ENCODE measurements around the gene NUDT17. TPM values are rescaled to one million over a fixed set of nuclear protein-coding genes. Genes with fewer than 3 reads are reported as not detected.

Gene NUDT17
- polyA plus RNA-seq, 1 donor, result 11.6 TPM

- DNase-seq, result peak; percentile 93
Observed at GRCh38 chr1:145891587-145892485, 46.4 kb downstream of the NUDT17 start.

- no peak for DNase-seq
Observed at GRCh38 chr1:145892486-145893087, 47.2 kb downstream of the NUDT17 start.

GRCh38 chr1:145893306-145894055, 48.1 kb downstream of the NUDT17 start:
- no peak for DNase-seq

- no peak for DNase-seq
Observed at GRCh38 chr1:145895471-145895870, 50.0 kb downstream of the NUDT17 start.

GRCh38 chr1:145897969-145898368, 52.5 kb downstream of the NUDT17 start:
- no peak for DNase-seq

Other genes starting within 250 kb of the NUDT17 start
- gene GPR89A, start 237.6 kb upstream of the NUDT17 start, polyA plus RNA-seq (ENCODE audit: insufficient read length), result 14.0 TPM
- 1.1 TPM for gene PDZK1, start 138.3 kb upstream of the NUDT17 start, polyA plus RNA-seq (ENCODE audit: insufficient read length)
- 1.1 TPM for gene CD160, start 126.1 kb upstream of the NUDT17 start, polyA plus RNA-seq (ENCODE audit: insufficient read length)
- gene RNF115, start 21.5 kb upstream of the NUDT17 start, polyA plus RNA-seq (ENCODE audit: insufficient read length), result 15.2 TPM
- 20.6 TPM for gene POLR3C, start 21.4 kb upstream of the NUDT17 start, polyA plus RNA-seq (ENCODE audit: insufficient read length)
- gene PIAS3, start 13.5 kb downstream of the NUDT17 start, polyA plus RNA-seq (ENCODE audit: insufficient read length), result 42.4 TPM
- 2.7 TPM for gene ANKRD35, start 40.2 kb downstream of the NUDT17 start, polyA plus RNA-seq (ENCODE audit: insufficient read length)
- 3.0 TPM for gene ITGA10, start 64.4 kb downstream of the NUDT17 start, polyA plus RNA-seq (ENCODE audit: insufficient read length)
- 21.0 TPM for gene PEX11B, start 73.1 kb downstream of the NUDT17 start, polyA plus RNA-seq (ENCODE audit: insufficient read length)
- gene RBM8A, start 81.9 kb downstream of the NUDT17 start, polyA plus RNA-seq (ENCODE audit: insufficient read length), result 122 TPM
- gene LIX1L, start 112.4 kb downstream of the NUDT17 start, polyA plus RNA-seq (ENCODE audit: insufficient read length), result 25.5 TPM
- gene ANKRD34A, start 118.9 kb downstream of the NUDT17 start, polyA plus RNA-seq (ENCODE audit: insufficient read length), result 1.2 TPM
- 40.6 TPM for gene POLR3GL, start 119.1 kb downstream of the NUDT17 start, polyA plus RNA-seq (ENCODE audit: insufficient read length)
- gene TXNIP, start 150.9 kb downstream of the NUDT17 start, polyA plus RNA-seq (ENCODE audit: insufficient read length), result 253 TPM
- 243 TPM for gene HJV, start 176.1 kb downstream of the NUDT17 start, polyA plus RNA-seq (ENCODE audit: insufficient read length)

Data from hindlimb muscle (tissue), 1 donor.